HEK293T (cell line): Measurements from ENCODE around the gene C9orf152.
A peak's percentile ranks its signal among the peaks of the same experiment; 100 is the strongest.

Experiments used
- CTCF ChIA-PET: fragments of 350-600 bp; formaldehyde crosslinking; extraction: SDS; loops from one replicate; lab custom pipeline; 2021; ENCODE audit warnings: antibody characterized with exemption, inconsistent platforms; lab: Yijun Ruan, JAX
- POLR2A ChIA-PET: fragments of 350-600 bp; formaldehyde crosslinking; extraction: SDS; loops from one replicate; lab custom pipeline; 2020; ENCODE audit warnings: antibody characterized with exemption, inconsistent platforms; lab: Yijun Ruan, JAX
- DNase-seq: peaks from one replicate; pipeline ENCODE4 v3.0.0; 2012; ENCODE audit warnings: mixed read lengths; ENCODE audit errors: extremely low spot score
- ARNT ChIP-seq: fragments of 450-650 bp; IDR thresholded peaks from 2 replicates; pipeline ENCODE4 v1.6.1; 2017; ENCODE audit warnings: mild to moderate bottlenecking
- BHLHE40 ChIP-seq: fragments of 450-650 bp; IDR thresholded peaks from 2 replicates; pipeline ENCODE4 v1.6.1; 2016; ENCODE audit warnings: mild to moderate bottlenecking, moderate library complexity, borderline replicate concordance
- CTBP1 ChIP-seq: fragments of 450-650 bp; IDR thresholded peaks from 2 replicates; pipeline ENCODE4 v1.6.1; 2016; ENCODE audit warnings: borderline replicate concordance
- ELF4 ChIP-seq: fragments of 450-650 bp; IDR thresholded peaks from 2 replicates; pipeline ENCODE4 v1.6.1; 2017; ENCODE audit warnings: antibody characterized with exemption
- FOXA1 ChIP-seq: fragments of 450-650 bp; IDR thresholded peaks from 2 replicates; pipeline ENCODE4 v1.6.1; 2016; ENCODE audit warnings: mild to moderate bottlenecking
- FOXK2 ChIP-seq: fragments of 450-650 bp; IDR thresholded peaks from 2 replicates; pipeline ENCODE4 v1.6.1; 2016; ENCODE audit warnings: mild to moderate bottlenecking
- FOXM1 ChIP-seq: fragments of 450-650 bp; IDR thresholded peaks from 2 replicates; pipeline ENCODE4 v1.6.1; 2017; ENCODE audit warnings: mild to moderate bottlenecking, borderline replicate concordance
- HDGF ChIP-seq: fragments of 450-650 bp; IDR thresholded peaks from 2 replicates; pipeline ENCODE4 v1.6.1; 2017; ENCODE audit warnings: antibody characterized with exemption, borderline replicate concordance
- L3MBTL2 ChIP-seq: fragments of 450-650 bp; conservative IDR thresholded peaks from 2 replicates; pipeline ENCODE4 v1.6.1; 2016; ENCODE audit warnings: mild to moderate bottlenecking
- LEF1 ChIP-seq: fragments of 450-650 bp; IDR thresholded peaks from 2 replicates; pipeline ENCODE4 v1.6.1; 2017; ENCODE audit warnings: mild to moderate bottlenecking, borderline replicate concordance
- NFRKB ChIP-seq: fragments of 450-650 bp; IDR thresholded peaks from 2 replicates; pipeline ENCODE4 v1.6.1; 2016; ENCODE audit warnings: mild to moderate bottlenecking, moderate library complexity
- SP1 ChIP-seq: fragments of 450-650 bp; IDR thresholded peaks from 2 replicates; pipeline ENCODE4 v1.6.1; 2017
- SUZ12 ChIP-seq: fragments of 450-650 bp; IDR thresholded peaks from 2 replicates; pipeline ENCODE4 v1.6.1; 2016; ENCODE audit warnings: mild to moderate bottlenecking
- TARDBP ChIP-seq: fragments of 450-650 bp; IDR thresholded peaks from 2 replicates; pipeline ENCODE4 v1.6.1; 2016
- ZNF384 ChIP-seq: fragments of 450-650 bp; IDR thresholded peaks from 2 replicates; pipeline ENCODE4 v1.6.1; 2016
- TF ChIP-seq, protein P1 (sequence below): fragments of 450-650 bp; IDR thresholded peaks from 2 replicates; pipeline ENCODE4 v1.6.1; 2016

C9orf152 gene

DNA sequence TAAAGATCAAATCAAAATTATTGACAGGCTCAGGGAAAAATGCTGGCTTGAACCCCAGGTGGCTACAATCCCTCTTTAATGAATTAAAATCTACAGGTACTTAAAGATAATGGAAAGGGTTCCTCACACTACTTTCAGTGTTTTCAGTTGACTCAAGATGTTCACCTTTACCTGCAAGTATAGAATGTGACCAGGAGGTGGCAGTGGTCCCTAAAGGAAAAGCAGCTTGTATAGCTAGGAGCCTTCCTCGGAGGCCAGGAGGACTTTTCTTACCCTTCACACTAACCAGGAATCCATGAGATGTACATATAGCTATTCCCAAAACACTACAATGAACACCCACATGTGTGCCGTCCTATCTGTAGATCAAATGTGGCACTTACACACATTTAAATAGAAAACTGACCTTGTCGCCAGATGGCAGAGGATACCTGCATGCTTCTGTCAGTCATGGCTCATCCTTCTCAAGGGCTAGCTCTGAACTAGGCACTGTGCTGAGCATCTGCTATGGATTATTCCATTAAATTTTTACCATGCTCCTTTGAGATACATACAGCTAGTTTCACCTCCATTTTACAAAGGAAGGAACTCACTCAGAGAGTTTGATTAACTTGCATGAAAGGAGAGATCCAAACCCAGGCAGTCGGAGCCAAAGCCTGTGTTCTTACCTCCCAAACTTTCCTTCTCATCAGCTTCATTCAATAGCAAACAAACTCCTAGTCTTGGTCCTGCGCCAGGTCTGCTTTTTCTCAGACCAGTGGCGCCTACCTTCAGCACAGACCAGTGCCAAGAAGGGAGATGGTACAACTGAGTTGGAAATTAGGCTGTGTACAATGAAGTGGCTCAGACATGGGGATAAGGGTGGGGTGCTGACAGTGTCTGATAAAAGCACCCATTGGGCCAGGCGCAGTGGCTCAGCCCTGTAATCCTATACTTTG, 24.5 kb downstream of the C9orf152 start:
- POLR2A ChIA-PET: interaction anchor here (0.6 kb wide), 1 partner anchor 31 kb away, joined by 3 read pairs; no protein-coding TSS in a partner anchor
- no peak for TF ChIP-seq FOXM1
- no peak for TF ChIP-seq SUZ12
- TF ChIP-seq LEF1: no peak
- no peak for TF ChIP-seq FOXK2
- TF ChIP-seq, protein P1, sequence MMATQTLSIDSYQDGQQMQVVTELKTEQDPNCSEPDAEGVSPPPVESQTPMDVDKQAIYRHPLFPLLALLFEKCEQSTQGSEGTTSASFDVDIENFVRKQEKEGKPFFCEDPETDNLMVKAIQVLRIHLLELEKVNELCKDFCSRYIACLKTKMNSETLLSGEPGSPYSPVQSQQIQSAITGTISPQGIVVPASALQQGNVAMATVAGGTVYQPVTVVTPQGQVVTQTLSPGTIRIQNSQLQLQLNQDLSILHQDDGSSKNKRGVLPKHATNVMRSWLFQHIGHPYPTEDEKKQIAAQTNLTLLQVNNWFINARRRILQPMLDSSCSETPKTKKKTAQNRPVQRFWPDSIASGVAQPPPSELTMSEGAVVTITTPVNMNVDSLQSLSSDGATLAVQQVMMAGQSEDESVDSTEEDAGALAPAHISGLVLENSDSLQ: no peak
- no peak for TF ChIP-seq SP1
- no peak for TF ChIP-seq HDGF
- TF ChIP-seq FOXA1: no peak
- no peak for TF ChIP-seq L3MBTL2
- no peak for TF ChIP-seq ELF4
- TF ChIP-seq CTBP1: no peak
- no peak for TF ChIP-seq TARDBP
- TF ChIP-seq NFRKB: no peak
- no peak for TF ChIP-seq BHLHE40
- TF ChIP-seq ZNF384: no peak
- CTCF ChIA-PET: interaction anchor here (0.5 to 1.7 kb wide), 11 partner anchors 9 to 851 kb away, joined by 3 to 12 read pairs (median 4); no protein-coding TSS in a partner anchor

DNA sequence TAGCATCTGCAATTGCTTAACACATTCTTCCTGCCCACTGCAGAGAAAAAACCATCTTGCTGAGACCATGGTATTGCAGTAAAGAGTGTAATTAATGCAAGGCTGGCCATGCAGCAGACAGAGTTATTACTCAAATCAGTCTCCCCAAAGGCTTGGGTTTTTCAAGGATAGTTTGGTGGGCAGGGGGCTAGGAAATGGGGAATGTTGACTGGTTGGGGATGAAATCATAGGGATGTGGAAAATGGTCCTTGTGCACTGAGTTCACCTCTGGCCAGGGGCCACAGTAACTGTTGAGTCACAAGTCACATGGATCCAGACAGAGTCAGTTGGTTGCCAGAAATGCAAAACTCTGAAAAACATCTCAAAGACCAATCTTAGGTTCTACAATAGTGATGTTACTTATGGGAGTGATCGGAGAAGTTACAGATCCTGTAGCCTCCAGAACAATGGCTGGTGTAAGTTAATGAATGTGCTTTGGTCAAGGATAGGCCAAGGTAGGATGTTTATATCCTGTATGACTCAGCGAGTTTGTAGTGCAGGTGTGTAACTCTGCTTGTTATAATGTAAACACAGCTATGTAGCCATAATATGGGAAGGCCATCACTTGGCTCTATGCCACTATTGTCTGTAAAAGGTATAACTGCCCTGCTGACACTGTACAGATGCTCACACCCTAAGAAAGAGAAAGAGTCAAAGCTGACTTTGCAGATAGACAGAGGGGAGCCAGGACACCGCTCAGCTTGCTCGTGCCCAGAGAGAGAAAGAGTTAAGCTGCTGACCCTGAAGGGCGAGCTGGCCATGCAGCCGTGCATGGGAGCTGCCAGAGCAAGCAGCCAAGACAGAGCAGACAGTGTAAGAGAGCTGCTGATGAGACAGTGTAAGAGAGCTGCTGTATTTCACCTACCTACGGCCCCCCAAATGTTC, 27.2 kb downstream of the C9orf152 start:
- no peak for TF ChIP-seq TARDBP
- TF ChIP-seq NFRKB: no peak
- TF ChIP-seq LEF1: no peak
- TF ChIP-seq FOXK2: no peak
- TF ChIP-seq SUZ12: no peak
- TF ChIP-seq SP1: no peak
- no peak for TF ChIP-seq ZNF384
- TF ChIP-seq FOXM1: no peak
- TF ChIP-seq BHLHE40: no peak
- TF ChIP-seq CTBP1: no peak
- TF ChIP-seq, protein P1: no peak
- TF ChIP-seq L3MBTL2: no peak
- TF ChIP-seq HDGF: no peak
- TF ChIP-seq ARNT: no peak
- TF ChIP-seq ELF4: no peak
- TF ChIP-seq FOXA1: no peak
- DNase-seq: no peak
- ChIA-PET POLR2A (no interaction called here), CTCF (no interaction called here)

More for the DNA sequence above, 24.5 kb downstream of the C9orf152 start:
- peak; percentile 72 for DNase-seq

DNA sequence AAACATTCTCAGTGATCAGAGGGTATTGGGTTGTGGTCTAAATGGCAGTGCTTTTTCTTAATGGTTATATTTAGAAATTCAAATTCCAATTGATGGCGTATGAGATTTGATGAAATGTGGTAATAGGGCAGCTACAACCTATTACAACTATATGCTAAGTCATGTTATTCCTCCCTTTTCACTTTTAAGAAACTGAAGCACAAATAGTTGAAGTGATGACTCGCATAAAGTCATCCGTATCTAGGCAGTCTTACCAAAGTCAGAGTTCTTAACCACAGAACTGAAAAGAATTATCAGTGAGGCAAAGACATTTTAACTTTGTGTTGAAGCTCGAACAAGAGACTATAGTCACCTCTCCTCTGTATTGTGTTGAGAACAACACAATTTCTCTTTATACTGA, 28.2 kb downstream of the C9orf152 start:
- TF ChIP-seq, protein P1: no peak
- TF ChIP-seq ELF4: no peak
- no peak for TF ChIP-seq SUZ12
- no peak for TF ChIP-seq BHLHE40
- TF ChIP-seq ARNT: no peak
- TF ChIP-seq FOXM1: no peak
- TF ChIP-seq HDGF: no peak
- no peak for TF ChIP-seq LEF1
- no peak for TF ChIP-seq CTBP1
- TF ChIP-seq FOXK2: no peak
- no peak for TF ChIP-seq FOXA1
- TF ChIP-seq L3MBTL2: no peak
- no peak for TF ChIP-seq TARDBP
- TF ChIP-seq NFRKB: no peak
- TF ChIP-seq SP1: no peak
- TF ChIP-seq ZNF384: no peak
- POLR2A ChIA-PET: no interaction called here
- DNase-seq: no peak
- CTCF ChIA-PET: interaction anchor here (0.9 kb wide), 1 partner anchor 33 kb away, joined by 4 read pairs; no protein-coding TSS in a partner anchor

DNA sequence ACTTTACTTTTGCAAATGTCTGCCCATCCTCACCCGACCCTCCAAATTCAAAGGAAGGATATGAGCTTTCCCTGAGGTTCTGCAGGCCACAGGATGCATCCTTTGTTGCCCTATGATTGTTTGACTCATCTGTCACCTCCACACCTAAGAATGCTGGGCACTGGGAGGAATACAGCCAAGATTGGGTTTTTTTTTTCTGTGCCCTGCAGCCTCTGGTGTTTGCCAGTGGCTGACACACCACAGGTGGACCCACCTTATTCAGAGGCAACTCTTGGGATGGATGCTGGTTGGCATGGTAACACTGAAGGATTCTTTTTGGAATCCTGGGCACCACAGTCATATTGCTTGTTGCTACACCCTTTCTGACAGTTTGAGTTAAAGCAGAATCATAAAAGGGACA, 29.7 kb downstream of the C9orf152 start:
- CTCF ChIA-PET: no interaction called here
- TF ChIP-seq SP1 (no peak), BHLHE40 (no peak), CTBP1 (no peak), ZNF384 (no peak), HDGF (no peak), NFRKB (no peak), ARNT (no peak), TARDBP (no peak), ELF4 (no peak), FOXM1 (no peak), FOXA1 (no peak), L3MBTL2 (no peak)
- TF ChIP-seq, protein P1: no peak
- POLR2A ChIA-PET: no interaction called here
- no peak for DNase-seq
